ENCODE data around the gene MARCO.
"Not testable (repeated sequence)": the region's sequence is repeated elsewhere in the genome, so short reads cannot be mapped to it uniquely, and the experiment has no call there.

The MARCO gene

DNA sequence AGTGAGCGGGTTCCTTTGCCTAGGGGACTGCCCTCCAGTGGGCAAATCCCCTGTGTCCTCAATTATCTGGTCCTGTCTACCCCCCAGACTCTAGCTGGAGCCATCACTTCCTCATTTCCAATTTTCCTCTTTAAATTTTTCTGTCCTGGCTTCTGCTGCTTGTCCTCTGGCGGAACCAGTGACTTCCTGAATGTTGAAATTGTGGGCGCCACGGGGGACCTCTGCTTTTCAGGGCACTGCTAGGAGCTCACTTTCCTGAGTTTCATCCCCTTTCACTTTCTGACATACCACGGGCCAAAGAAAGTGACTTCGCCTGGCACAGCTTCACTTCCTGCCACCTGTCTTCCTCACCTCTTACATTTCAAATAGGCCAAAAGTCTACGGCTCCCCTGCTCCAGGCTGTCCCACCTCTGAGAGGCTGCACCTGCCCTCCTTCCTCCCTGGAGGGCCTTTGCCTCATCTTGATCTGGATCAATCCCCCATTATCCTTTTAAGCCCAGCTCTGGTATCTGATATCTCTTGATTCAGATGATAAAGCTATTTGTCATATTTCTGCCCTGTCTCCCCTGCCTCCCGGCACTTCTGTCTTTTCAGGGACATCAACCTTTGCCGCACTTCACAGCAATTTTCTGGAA lies 1.4 kb upstream of the MARCO start:
- Mint-ChIP-seq H3K4me1 (peaks cover 4 to 6% of the 10 kb centered on the region in 2 donors), H3K4me3 (no peak overlapping the region), H3K27ac (no peak overlapping the region), H3K36me3 (no peaks in the 10 kb centered on the region), H3K9me3 (no peaks in the 10 kb centered on the region), H3K27me3 (peaks cover 9 to 14% of the 10 kb centered on the region in 2 donors)
- DNase-seq = no peak
- no peak for ATAC-seq (replicated peaks)

DNA sequence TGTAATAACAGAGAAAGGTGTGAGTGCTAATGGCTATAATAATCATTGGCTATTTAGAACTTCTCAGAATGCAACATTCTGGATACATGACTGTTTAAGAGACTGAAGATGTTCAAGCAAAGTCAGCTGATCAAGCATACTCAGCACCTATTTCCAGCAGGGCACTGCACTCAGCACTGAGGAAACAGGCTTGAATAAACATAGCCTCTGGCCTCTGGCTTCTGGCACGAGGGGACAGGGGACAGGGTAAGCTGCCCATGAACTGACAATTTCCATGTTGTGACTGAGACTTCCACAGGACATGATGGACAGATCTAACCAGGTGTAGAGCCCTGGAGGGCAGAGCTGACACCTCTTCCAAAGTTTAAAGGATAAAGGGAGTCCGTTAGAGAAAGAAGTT lies 1.3 kb downstream of the MARCO start:
- DNase-seq = no peak
- Mint-ChIP-seq H3K4me3 (no peak overlapping the region), H3K27me3 (peaks cover 9 to 19% of the 10 kb centered on the region in 2 donors), H3K27ac (no peak overlapping the region), H3K4me1 (peaks cover 4 to 6% of the 10 kb centered on the region in 2 donors), H3K9me3 (no peaks in the 10 kb centered on the region), H3K36me3 (no peaks in the 10 kb centered on the region)
- ATAC-seq (replicated peaks) = no peak

DNA sequence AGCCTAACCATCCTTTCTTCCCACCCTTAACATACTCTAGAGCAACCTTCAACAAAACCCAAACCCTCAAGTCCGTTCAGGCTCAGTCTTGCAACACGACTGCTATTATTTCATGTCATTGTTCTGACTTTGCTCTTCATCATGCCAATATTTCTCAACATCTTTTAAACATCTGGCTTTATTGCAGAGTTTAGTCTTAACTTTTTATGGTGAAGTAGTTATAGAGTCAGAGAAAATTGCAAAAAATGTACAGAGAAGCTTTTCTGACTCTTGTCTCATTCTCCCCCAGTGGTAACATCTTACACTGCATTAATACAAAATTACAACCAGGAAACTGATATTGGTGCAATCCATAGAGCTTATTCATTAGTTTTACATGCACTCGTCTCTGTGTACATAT lies 3.9 kb downstream of the MARCO start:
- Mint-ChIP-seq H3K4me3 (no peak overlapping the region), H3K27me3 (peaks cover 7 to 20% of the 10 kb centered on the region in 2 donors), H3K27ac (no peak overlapping the region), H3K9me3 (no peaks in the 10 kb centered on the region), H3K36me3 (no peaks in the 10 kb centered on the region), H3K4me1 (peaks cover 0 to 1% of the 10 kb centered on the region in 2 donors)
- DNase-seq = no peak
- ATAC-seq (replicated peaks) = no peak

DNA sequence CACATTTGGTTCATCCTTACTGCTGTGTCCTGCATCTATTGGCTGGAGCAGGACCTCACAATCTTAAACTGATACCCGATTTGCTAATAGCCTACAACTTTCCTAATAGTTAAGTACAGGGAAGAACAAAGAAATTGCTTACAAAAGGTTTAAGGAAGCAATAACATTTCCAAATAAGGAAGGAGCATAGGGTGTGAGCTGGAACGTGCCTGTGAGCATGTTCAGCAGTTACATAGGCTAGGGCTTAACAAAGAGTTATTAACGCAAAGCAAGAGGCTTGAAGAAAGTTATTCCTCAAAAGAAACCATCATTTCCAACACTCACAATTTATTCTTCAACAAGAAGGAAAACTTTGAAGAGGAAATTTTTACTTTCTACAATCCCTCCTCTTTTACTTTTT lies 6.3 kb downstream of the MARCO start:
- DNase-seq; H3K27ac Mint-ChIP-seq; H3K9me3 Mint-ChIP-seq; ATAC-seq (replicated peaks); H3K4me3 Mint-ChIP-seq; H3K4me1 Mint-ChIP-seq; H3K36me3 Mint-ChIP-seq: not testable (repeated sequence)
- peaks cover 16 to 21% of the 10 kb centered on the region in 2 donors for H3K27me3 Mint-ChIP-seq

DNA sequence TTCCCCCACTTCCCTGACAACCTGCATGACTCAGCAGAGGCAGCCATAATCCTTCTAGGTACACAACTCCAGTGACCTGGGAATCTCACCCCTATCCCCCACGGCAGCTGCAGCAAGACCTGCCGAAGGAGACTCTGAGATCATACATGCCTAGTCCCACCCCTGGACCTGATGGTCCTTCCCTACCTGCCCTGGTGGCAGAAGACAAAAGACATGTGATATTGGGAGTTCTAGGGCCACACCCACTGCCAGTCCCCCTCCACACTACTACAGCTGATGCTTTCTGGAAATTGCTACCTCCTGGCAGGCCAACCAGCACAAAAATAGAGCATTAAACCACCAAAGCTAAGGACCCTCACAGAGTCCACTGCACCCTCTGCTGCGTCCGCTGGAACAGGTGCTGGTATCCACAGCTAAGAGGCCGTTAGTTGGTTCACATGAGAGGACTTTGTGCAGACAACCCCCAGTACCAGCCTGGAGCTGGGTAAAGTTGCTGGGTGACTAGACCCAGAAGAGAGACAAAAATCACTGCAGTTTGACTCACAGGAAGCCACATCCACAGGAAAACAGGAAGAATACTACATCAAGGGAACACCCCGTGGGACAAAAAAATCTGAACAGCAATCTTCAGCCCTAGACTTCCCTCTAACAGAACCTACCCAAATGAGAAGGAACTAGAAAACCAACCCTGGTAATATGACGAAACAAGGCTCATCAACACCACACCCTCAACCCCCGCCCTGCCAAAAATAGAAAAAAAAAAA lies 12.5 kb downstream of the MARCO start:
- ATAC-seq (replicated peaks) = no peak
- Mint-ChIP-seq H3K4me1 (no peaks in the 10 kb centered on the region), H3K36me3 (no peaks in the 10 kb centered on the region), H3K27me3 (peaks cover 11 to 23% of the 10 kb centered on the region in 2 donors), H3K9me3 (peaks cover 26 to 29% of the 10 kb centered on the region in 2 donors), H3K4me3 (no peak overlapping the region), H3K27ac (no peak overlapping the region)
- no peak for DNase-seq

DNA sequence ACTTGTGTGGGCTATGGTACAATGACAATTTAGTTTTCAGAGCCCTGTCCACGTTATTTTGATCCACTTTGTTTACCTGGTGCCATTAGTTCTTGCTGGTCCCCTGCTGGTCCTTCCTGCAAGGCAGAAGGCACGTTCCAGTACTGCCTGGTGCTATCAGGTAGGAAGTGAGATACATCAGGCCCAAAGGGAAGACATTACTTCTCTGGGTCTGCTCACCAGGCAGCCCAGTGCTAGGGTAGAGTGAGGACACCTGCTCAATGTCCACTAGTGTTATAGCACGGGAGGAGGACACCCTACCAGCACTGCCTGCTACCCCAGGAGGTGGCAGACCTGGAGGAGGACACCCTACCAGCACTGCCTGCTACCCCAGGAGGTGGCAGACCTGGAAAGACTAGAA lies 23.7 kb downstream of the MARCO start:
- H3K27me3 Mint-ChIP-seq = peaks cover 7 to 14% of the 10 kb centered on the region in 2 donors
- H3K9me3 Mint-ChIP-seq = peaks cover 2 to 5% of the 10 kb centered on the region in 2 donors
- H3K4me1 Mint-ChIP-seq = no peaks in the 10 kb centered on the region
- no peaks in the 10 kb centered on the region for H3K36me3 Mint-ChIP-seq
- no peak for DNase-seq
- H3K4me3 Mint-ChIP-seq = no peak overlapping the region
- H3K27ac Mint-ChIP-seq = no peak overlapping the region
- no peak for ATAC-seq (replicated peaks)

DNA sequence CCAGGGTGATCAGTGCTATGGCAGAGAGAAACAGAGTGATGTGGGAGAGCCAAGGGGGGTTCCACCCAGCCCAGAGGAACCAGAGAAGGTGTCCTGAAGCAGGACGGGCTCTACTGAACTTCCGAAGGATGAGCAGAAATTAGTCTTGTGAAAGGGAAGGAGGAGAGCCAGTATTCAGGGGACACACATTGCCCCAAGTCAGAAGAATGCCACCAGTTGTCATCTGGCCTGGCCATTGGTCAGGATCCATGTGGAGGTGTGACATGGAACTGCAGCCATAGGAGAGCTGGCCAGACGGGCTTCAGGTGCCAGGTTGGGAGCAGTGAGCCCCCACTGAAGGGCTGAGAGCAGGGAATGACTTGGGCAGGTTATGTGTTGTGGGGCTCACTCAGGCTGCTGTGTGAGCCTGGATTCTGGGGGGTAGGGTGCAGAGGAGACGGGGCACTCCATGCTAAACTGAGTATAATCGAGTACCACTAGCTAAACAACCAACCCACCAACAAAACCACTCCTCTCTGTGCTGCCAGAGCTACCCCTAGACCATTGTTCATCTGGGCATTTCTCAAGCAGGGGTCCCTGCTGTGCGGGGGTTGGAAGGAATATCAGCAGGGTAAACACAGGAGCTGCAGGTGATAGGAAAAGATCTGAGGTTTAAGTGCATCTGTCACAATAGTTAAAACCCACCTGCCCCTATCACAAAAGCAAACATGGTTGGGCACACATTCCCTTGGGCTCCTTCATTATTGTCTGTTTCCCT lies 25.3 kb downstream of the MARCO start:
- no peak for ATAC-seq (replicated peaks)
- no peaks in the 10 kb centered on the region for H3K4me1 Mint-ChIP-seq
- no peak overlapping the region for H3K27ac Mint-ChIP-seq
- peaks cover 13 to 18% of the 10 kb centered on the region in 2 donors for H3K27me3 Mint-ChIP-seq
- H3K36me3 Mint-ChIP-seq = no peaks in the 10 kb centered on the region
- DNase-seq = no peak
- no peaks in the 10 kb centered on the region for H3K9me3 Mint-ChIP-seq
- H3K4me3 Mint-ChIP-seq = no peak overlapping the region

DNA sequence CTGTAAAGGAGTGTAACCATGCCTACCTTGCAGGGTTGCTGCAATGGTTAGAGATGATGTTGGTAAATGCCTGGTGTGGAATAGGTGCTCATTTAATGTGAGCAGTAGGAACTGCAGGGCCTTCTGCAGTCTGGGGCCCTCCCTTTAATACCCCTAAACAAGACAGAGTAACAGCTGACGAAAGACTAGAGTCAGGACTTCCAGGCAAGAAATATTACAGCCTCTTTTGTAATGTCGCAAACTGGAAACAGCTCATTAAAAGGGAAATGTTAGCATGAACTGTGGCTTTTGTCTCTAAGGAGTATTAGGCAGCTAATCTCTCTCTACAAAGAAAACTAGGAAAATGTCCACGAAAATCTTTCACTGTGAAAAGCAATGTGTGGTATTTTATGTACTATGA lies 26.0 kb downstream of the MARCO start:
- ATAC-seq (replicated peaks) (no peak), DNase-seq (no peak)
- Mint-ChIP-seq H3K4me1 (no peaks in the 10 kb centered on the region), H3K36me3 (no peaks in the 10 kb centered on the region), H3K4me3 (no peak overlapping the region), H3K27ac (no peak overlapping the region), H3K9me3 (no peaks in the 10 kb centered on the region), H3K27me3 (peaks cover 13 to 18% of the 10 kb centered on the region in 2 donors)

DNA sequence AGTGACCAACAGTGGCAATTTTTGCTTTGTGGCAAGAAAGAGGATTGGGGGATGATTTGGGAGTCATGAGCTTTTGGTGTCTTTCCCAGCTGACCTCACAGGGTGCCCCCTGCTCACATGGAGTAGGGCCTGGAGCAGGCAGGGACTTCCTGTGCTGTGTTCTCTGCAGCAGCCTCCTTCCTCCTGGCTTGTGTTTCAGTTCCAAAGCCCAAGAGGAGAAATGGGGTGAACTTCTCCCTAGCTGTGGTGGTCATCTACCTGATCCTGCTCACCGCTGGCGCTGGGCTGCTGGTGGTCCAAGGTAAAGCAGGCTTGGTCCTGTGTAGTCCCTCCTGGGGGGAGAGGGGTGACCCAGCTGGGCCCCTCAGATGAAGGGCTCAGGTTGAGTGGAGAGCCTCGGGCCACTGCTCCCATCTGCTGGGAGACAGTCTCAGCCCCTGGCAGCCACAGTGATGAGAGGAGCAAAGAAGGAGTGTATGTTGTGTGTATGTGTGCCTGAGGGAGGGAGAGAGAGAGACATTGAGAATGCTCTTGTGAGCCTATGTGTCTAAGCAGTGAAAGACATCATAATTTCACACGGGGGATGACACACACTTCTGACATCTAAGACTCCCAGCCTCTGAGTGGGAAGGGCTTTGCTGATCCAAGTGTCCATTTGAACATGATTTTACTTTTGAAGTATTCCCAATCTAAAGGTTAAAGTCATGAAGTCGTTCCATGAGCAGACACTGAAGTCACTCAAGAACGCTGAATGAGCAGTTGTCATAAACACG lies 27.2 kb downstream of the MARCO start:
- Mint-ChIP-seq H3K27ac (no peak overlapping the region), H3K36me3 (no peaks in the 10 kb centered on the region), H3K4me1 (no peaks in the 10 kb centered on the region), H3K27me3 (peaks cover 13 to 19% of the 10 kb centered on the region in 2 donors), H3K9me3 (no peaks in the 10 kb centered on the region), H3K4me3 (no peak overlapping the region)
- DNase-seq = no peak
- ATAC-seq (replicated peaks) = no peak

DNA sequence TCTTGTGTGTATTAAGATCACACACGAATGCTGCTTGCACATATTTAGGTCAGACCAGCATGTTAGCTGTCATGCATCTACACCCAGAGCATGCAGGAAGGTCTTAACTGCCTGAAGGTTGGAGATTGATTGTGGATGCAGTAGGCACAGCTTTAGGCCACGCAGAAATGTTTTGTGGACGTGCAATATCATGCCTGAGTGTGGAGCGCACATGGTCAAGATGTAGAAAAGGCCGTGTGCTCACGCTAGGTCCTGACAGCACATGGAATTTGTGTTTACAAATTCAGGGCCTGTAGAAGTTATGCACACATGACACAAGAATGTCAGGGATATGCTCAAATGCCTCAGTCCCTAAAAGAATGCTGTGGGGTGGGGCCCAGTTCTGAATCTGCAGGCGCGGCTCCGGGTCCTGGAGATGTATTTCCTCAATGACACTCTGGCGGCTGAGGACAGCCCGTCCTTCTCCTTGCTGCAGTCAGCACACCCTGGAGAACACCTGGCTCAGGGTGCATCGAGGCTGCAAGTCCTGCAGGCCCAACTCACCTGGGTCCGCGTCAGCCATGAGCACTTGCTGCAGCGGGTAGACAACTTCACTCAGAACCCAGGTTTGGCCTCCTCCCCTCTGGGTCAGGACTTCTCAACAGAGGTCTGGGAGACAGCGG lies 27.9 kb downstream of the MARCO start:
- Mint-ChIP-seq H3K36me3 (no peaks in the 10 kb centered on the region), H3K9me3 (no peaks in the 10 kb centered on the region), H3K4me3 (no peak overlapping the region), H3K4me1 (no peaks in the 10 kb centered on the region), H3K27ac (no peak overlapping the region), H3K27me3 (peaks cover 13 to 23% of the 10 kb centered on the region in 2 donors)
- DNase-seq = no peak
- no peak for ATAC-seq (replicated peaks)

DNA sequence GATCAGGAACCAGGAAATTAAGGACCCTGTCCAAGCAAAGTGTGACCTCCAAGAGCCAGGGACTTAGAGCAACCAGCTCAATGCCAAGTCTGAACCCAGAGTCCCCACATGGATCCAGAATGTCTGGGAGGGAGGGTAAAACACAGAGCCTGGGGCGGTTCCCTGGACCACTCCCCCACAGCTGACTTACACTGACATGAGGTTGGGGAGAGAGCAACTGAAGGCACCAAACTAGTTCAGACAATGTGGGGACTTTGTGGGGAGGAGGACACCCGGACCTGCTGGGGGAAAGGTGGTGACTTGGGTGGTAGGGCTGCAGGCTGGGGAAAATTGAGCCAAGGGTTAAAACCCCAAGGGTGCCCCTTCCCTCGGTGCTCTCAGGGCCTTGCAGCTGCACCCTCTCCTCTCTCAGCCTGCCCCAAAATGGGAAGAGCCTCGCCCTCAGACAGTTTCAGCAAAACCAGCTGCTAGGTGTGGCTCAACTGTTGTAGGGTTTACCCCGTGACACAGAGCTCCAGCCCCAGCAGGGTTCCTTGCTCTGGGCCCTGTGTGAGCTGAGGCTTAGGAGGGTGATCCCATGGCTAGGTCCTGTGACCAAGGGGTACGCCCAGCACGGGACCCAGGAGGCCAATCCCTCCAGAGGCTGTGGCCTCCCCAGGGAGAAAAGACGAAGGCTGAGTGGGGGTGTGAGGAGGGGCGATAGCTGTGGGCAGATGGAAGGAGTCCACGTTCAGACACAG lies 28.6 kb downstream of the MARCO start:
- no peak overlapping the region for H3K4me3 Mint-ChIP-seq
- no peaks in the 10 kb centered on the region for H3K36me3 Mint-ChIP-seq
- ATAC-seq (replicated peaks) (no peak), DNase-seq (no peak)
- no peak overlapping the region for H3K27ac Mint-ChIP-seq
- no peaks in the 10 kb centered on the region for H3K9me3 Mint-ChIP-seq
- peaks cover 18 to 19% of the 10 kb centered on the region in 2 donors for H3K27me3 Mint-ChIP-seq
- H3K4me1 Mint-ChIP-seq = no peaks in the 10 kb centered on the region

DNA sequence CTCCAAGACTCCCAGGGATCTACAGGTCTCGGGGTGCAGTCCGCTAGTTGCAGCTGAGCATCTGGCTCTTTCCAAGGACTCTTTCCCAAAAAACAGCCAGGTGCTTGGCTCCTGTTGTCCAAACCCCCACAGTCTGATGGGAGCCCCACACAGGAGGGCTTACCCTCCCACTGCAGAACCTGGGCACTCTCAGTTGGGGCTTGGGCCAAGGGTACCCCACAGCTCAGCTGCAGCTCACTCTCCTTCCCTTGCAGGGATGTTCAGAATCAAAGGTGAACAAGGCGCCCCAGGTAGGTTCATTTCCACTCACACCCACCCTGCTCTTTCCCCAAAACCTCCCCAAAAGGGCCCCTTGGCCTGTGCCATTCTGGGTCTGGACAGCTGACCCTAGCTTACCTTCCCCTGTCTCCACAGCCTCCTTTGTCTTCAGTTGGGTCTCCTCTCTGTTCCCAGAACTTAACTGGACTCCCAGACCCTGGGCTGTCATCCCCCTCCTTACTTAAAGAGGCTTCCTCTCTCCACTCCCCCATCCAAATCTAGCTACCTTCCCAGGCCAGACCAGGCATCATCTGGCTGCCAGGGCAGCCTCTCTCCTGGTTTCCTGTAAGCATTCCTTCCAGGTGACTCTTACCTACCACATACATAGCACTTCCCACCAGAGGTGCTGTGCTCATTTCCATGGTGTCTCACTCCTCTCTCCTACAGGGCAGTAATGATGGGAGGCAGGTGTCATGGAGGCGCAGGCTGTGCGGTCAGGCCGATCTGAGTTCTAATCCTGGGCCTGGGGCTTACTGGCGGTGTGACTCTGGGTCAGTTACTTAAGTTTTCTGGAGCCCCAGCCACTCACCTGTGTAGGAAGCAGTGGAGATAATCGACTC lies 29.5 kb downstream of the MARCO start:
- peaks cover 16 to 18% of the 10 kb centered on the region in 2 donors for H3K27me3 Mint-ChIP-seq
- H3K9me3 Mint-ChIP-seq = peaks cover 0 to 3% of the 10 kb centered on the region in 2 donors
- DNase-seq (no peak), ATAC-seq (replicated peaks) (no peak)
- no peak overlapping the region for H3K27ac Mint-ChIP-seq
- H3K4me3 Mint-ChIP-seq = no peak overlapping the region
- no peaks in the 10 kb centered on the region for H3K36me3 Mint-ChIP-seq
- H3K4me1 Mint-ChIP-seq = no peaks in the 10 kb centered on the region

Data from stimulated activated naive B cell treated with anti-CD40 and anti-IgM and Interleukin-4, amounts not matched to agents 10 μg/mL and 1 μg/mL and 100 μg/mL, for 72 hours (primary cell).